Activated naive CD8-positive, alpha-beta T cell treated with anti-CD3 and anti-CD28 coated beads for 36 hours (primary cell): Measurements from ENCODE around the gene YDJC. TPM values are rescaled to one million over a fixed set of nuclear protein-coding genes. Genes with fewer than 3 reads are reported as not detected.
"Not testable (repeated sequence)": the region's sequence is repeated elsewhere in the genome, so short reads cannot be mapped to it uniquely, and the experiment has no call there.

Experiments used
- DNase-seq: peaks from one replicate; pipeline ENCODE4 v3.0.0; 2021
- H3K27ac Mint-ChIP-seq: one replicate; pipeline ENCODE4 v1.8.0; 2022; ENCODE audit warnings: mild to moderate bottlenecking, moderate library complexity, mixed read lengths
- H3K27me3 Mint-ChIP-seq: one replicate; pipeline ENCODE4 v1.8.0; 2022; ENCODE audit warnings: mild to moderate bottlenecking, mixed read lengths
- H3K36me3 Mint-ChIP-seq: one replicate; pipeline ENCODE4 v1.8.0; 2021; ENCODE audit warnings: mild to moderate bottlenecking, mixed read lengths
- H3K4me1 Mint-ChIP-seq: one replicate; pipeline ENCODE4 v1.8.0; 2021; ENCODE audit warnings: mixed read lengths
- H3K4me3 Mint-ChIP-seq: one replicate; pipeline ENCODE4 v1.8.0; 2022; ENCODE audit warnings: mild to moderate bottlenecking, moderate library complexity, mixed read lengths
- H3K9me3 Mint-ChIP-seq: one replicate; pipeline ENCODE4 v1.8.0; 2022; ENCODE audit warnings: mixed read lengths
- total RNA-seq, 2 experiments: library from RNA; stranded (reverse); gene quantifications; one replicate each; pipeline ENCODE4 v1.2.3, GENCODE V29; 2021

Gene YDJC
- total RNA-seq, 2 experiments from 2014 or later: 83.0 to 86.4 TPM

- peak overlapping the region; percentile 67 for H3K27ac Mint-ChIP-seq
Measured at GRCh38 chr22:21590809-21591641, 38.8 kb downstream of the YDJC start.

DNA sequence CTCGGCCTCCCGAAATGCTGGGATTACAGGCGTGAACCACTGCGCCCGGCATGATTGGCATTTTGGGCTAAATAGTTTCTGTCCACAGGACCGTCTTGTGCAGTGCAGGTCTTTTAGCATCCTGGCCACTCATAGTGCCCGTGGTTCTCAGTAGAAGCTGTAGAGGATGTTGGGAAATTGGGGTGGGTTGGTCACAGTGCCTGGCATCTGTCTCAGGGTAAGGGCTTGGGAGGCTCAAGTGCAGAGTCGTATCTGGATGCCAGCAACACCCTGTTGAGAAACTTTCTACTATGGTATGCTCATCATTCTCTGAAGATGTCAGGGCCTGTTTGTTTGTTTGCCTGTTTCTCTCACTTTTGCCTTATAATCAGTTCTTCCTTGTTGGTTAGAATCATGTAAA lies 40.4 kb downstream of the YDJC start:
- Mint-ChIP-seq H3K27ac (no peak overlapping the region), H3K4me3 (no peak overlapping the region), H3K27me3 (no peaks in the 10 kb centered on the region), H3K4me1 (peaks cover 43% of the 10 kb centered on the region), H3K9me3 (no peaks in the 10 kb centered on the region), H3K36me3 (peaks cover 19% of the 10 kb centered on the region)
- no peak for DNase-seq

More at GRCh38 chr22:21590809-21591641, 38.8 kb downstream of the YDJC start:
- Mint-ChIP-seq H3K27me3 (no peaks in the 10 kb centered on the region), H3K36me3 (peaks cover 29% of the 10 kb centered on the region), H3K4me1 (peaks cover 34% of the 10 kb centered on the region), H3K4me3 (no peak overlapping the region), H3K9me3 (no peaks in the 10 kb centered on the region)
- DNase-seq: no peak

DNA sequence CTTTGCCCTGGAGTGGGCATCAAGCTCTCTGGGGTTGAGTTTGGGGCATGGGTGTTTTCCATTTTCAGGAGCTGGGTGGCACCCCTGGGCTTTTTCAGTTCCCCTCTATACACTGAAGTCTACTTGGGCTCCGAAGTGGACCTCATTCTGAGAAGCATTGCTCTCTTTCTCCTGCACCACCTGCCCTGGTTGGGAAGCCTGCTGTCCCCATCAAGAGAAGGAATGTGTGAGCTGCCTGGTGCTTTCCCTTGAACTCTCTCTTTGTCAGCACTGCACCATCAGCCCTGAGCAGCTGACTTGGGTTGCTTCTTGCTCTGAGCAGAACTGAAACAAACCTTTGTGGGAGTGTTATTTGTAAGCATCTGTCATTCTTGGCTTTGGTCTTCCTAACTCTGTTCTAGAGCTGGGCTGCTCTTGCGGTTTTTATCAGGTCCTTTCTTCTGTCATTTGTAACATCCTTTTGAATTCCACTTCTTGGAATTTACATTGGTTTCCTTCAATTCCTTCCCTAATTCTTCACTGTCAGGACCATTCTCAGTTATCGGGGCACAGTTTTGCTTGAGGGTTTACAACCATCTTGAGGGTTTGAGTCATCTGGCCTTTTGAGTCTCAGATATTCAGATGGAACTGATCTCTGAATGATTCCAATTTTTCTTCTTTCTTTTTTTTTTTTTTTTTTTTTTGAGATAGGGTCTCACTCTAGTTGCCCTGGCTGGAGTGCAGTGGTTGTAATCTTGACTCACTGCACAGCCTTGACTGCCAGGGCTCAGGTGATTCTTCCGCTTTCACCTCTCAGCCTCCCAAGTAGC lies 41.8 kb downstream of the YDJC start:
- Mint-ChIP-seq H3K4me3 (no peak overlapping the region), H3K4me1 (peaks cover 42% of the 10 kb centered on the region), H3K9me3 (no peaks in the 10 kb centered on the region), H3K36me3 (peaks cover 6% of the 10 kb centered on the region), H3K27ac (peak overlapping the region; percentile 88), H3K27me3 (no peaks in the 10 kb centered on the region)
- peak; percentile 55 for DNase-seq

- Mint-ChIP-seq H3K9me3 (no peaks in the 10 kb centered on the region), H3K36me3 (peaks cover 6% of the 10 kb centered on the region), H3K4me3 (no peak overlapping the region), H3K27ac (no peak overlapping the region), H3K27me3 (no peaks in the 10 kb centered on the region), H3K4me1 (peaks cover 37% of the 10 kb centered on the region)
- DNase-seq: no peak
Measured at GRCh38 chr22:21585389-21585788, 44.4 kb downstream of the YDJC start.

GRCh38 chr22:21582801-21583740 lies 46.8 kb downstream of the YDJC start:
- no peak for DNase-seq
- H3K4me1 Mint-ChIP-seq: peaks cover 42% of the 10 kb centered on the region
- peaks cover 14% of the 10 kb centered on the region for H3K36me3 Mint-ChIP-seq
- no peaks in the 10 kb centered on the region for H3K9me3 Mint-ChIP-seq
- no peaks in the 10 kb centered on the region for H3K27me3 Mint-ChIP-seq
- peak overlapping the region; percentile 35 for H3K27ac Mint-ChIP-seq
- no peak overlapping the region for H3K4me3 Mint-ChIP-seq

- not testable (repeated sequence) for DNase-seq, H3K4me3 Mint-ChIP-seq, H3K9me3 Mint-ChIP-seq, H3K27me3 Mint-ChIP-seq, H3K27ac Mint-ChIP-seq
- Mint-ChIP-seq H3K36me3 (peaks cover 18% of the 10 kb centered on the region), H3K4me1 (peaks cover 43% of the 10 kb centered on the region)
Measured at GRCh38 chr22:21581009-21581713, 48.7 kb downstream of the YDJC start.

- H3K27me3 Mint-ChIP-seq, DNase-seq, H3K9me3 Mint-ChIP-seq, H3K4me3 Mint-ChIP-seq, H3K27ac Mint-ChIP-seq: not testable (repeated sequence)
- peaks cover 43% of the 10 kb centered on the region for H3K4me1 Mint-ChIP-seq
- peaks cover 17% of the 10 kb centered on the region for H3K36me3 Mint-ChIP-seq
Measured at GRCh38 chr22:21580623-21581007, 49.2 kb downstream of the YDJC start.

DNA sequence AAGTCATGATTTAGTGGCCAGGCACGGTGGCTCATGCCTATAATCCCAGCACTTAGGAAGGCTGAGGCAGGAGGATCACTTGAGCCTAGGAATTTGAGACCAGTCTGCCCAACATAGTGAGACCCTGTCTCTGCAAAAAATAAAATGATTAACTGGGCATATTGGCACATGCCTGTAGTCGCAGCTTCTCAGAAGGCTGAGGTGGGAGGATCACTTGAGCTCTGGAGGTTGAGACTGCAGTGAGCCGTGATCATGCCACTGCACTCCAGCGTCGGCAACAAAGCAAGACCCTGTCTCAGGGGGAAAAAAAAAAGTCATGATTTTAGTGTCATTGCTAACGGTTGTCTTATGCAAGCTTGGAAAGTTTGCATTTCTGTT lies 50.4 kb downstream of the YDJC start:
- Mint-ChIP-seq H3K27me3 (no peaks in the 10 kb centered on the region), H3K9me3 (no peaks in the 10 kb centered on the region), H3K27ac (no peak overlapping the region), H3K4me3 (no peak overlapping the region), H3K36me3 (peaks cover 15% of the 10 kb centered on the region), H3K4me1 (peaks cover 37% of the 10 kb centered on the region)
- no peak for DNase-seq

Other genes starting within 250 kb of the YDJC start
- under 1 TPM; 0.19 to 0.32 TPM for gene RIMBP3B, start 246.3 kb downstream of the YDJC start, total RNA-seq
- 1 to 10 TPM; 5.4 to 5.8 TPM for gene HIC2, start 212.7 kb downstream of the YDJC start, total RNA-seq
- 1 to 10 TPM; 1.3 TPM for gene TMEM191C, start 162.6 kb downstream of the YDJC start, total RNA-seq
- under 1 TPM; 0.06 to 0.20 TPM for gene RIMBP3C, start 78.6 kb downstream of the YDJC start, total RNA-seq
- 10 to 100 TPM; 70.0 to 72.9 TPM for gene UBE2L3, start 62.3 kb downstream of the YDJC start, total RNA-seq
- under 1 TPM; 0.29 to 0.34 TPM for gene CCDC116, start 2.7 kb upstream of the YDJC start, total RNA-seq
- 10 to 100 TPM; 52.6 to 53.8 TPM for gene SDF2L1, start 12.3 kb upstream of the YDJC start, total RNA-seq
- 10 to 100 TPM; 41.6 to 43.8 TPM for gene PPIL2, start 36.0 kb upstream of the YDJC start, total RNA-seq
- under 1 TPM; 0.60 to 0.72 TPM for gene YPEL1, start 105.8 kb upstream of the YDJC start, total RNA-seq
- 100 to 1,000 TPM in 1 of 2 experiments, 10 to 100 TPM in 1; 96.1 to 106 TPM for gene MAPK1, start 237.6 kb upstream of the YDJC start, total RNA-seq